ENCODE data around the gene RAPGEF3. TPM values are rescaled to one million over a fixed set of nuclear protein-coding genes. Genes with fewer than 3 reads are reported as not detected.

The RAPGEF3 gene
- total and polyA plus RNA-seq, 2 of the 13 experiments (the other 11 are each of a cell fraction or from before 2014, with no cell fraction given): 0.07 TPM

GRCh38 chr12:47709671-47710070, 49.0 kb downstream of the RAPGEF3 start (continued):
- no peak for TF ChIP-seq ZNF12 (CRISPR knock-in tag; IDR thresholded peaks at IDR 0.05)
- no peak for TF ChIP-seq RFXANK (CRISPR knock-in tag; IDR thresholded peaks at IDR 0.05)
- no peak for TF ChIP-seq SUZ12 (IDR thresholded peaks at IDR 0.05; ENCODE audit: low read depth, low read length)
- no peak for TF ChIP-seq NR2C2 (CRISPR knock-in tag; IDR thresholded peaks at IDR 0.05; ENCODE audit: borderline replicate concordance)
- no peak for TF ChIP-seq ZNF512B (CRISPR knock-in tag; IDR thresholded peaks at IDR 0.05; ENCODE audit: borderline replicate concordance)
- no peak for TF ChIP-seq ZNF580 (CRISPR knock-in tag; IDR thresholded peaks at IDR 0.05; ENCODE audit: borderline replicate concordance, low read depth)

GRCh38 chr12:47709237-47709636, 49.4 kb downstream of the RAPGEF3 start:
- H4K20me1 ChIP-seq (ENCODE audit: insufficient read depth, low read length): no peaks in the 10 kb centered on the region
- H3K4me1 ChIP-seq (ENCODE audit: insufficient read depth, low read length): peaks cover 26% of the 10 kb centered on the region
- DNase-seq (ENCODE audit: low spot score) (no peak), FAIRE-seq (no peak), ATAC-seq (no peak)
- no TSS peak for BruUV-seq (replicated peaks)
- H3K27me3 ChIP-seq (ENCODE audit: control insufficient read depth in 1 of 2, insufficient read depth in 2 of 2, low read length in 2 of 2): no peaks in the 10 kb centered on the region; a peak in 1 of 5 replicates
- H3K79me2 ChIP-seq (ENCODE audit: insufficient read depth, low read length): peaks cover 16% of the 10 kb centered on the region
- in situ Hi-C loops (cut with HindIII; ENCODE audit: extremely low pct_ligation_motif_present, low pct_unique_long_range_greater_than_20kb): no loop called here
- H3K4me3 ChIP-seq (replicated peaks in 1 of 3; ENCODE audit: insufficient read depth in 1 of 3, low read depth in 2 of 3, low read length in 3 of 3): no peak overlapping the region
- no peaks in the 10 kb centered on the region for H3K9me3 ChIP-seq (ENCODE audit: low read length)
- intact Hi-C loops (cut with micrococcal nuclease; ENCODE audit: unreplicated experiment): no loop called here
- no peaks in the 10 kb centered on the region for H3K36me3 ChIP-seq (replicated peaks in 1 of 2; ENCODE audit: control insufficient read depth in 1 of 2, insufficient read depth in 2 of 2, low read length in 2 of 2)
- H2AFZ ChIP-seq (ENCODE audit: low read length): no peak overlapping the region
- WGBS (ENCODE audit: low lambda C conversion rate): 87% methylated on average over 4 of the region's 4 CpGs
- POLR2A ChIA-PET: no interaction called here
- CTCF ChIA-PET (ENCODE audit: low intra/inter-chr PET ratio, low total read pairs): no interaction called here
- H3K4me2 ChIP-seq (ENCODE audit: low read depth, low read length): no peak overlapping the region
- no peak overlapping the region for H3K27ac ChIP-seq (ENCODE audit: extremely low read length, insufficient read depth, low read length)
- H3K9ac ChIP-seq (ENCODE audit: insufficient read depth, low read depth, low read length): no peak overlapping the region
- TF ChIP-seq MED13 (CRISPR knock-in tag; IDR thresholded peaks at IDR 0.05) (no peak), ZNF17 (CRISPR knock-in tag; IDR thresholded peaks at IDR 0.05) (no peak), ZNF740 (CRISPR knock-in tag; IDR thresholded peaks at IDR 0.05) (no peak), ONECUT2 (CRISPR knock-in tag; IDR thresholded peaks at IDR 0.05) (no peak), ZNF263 (CRISPR knock-in tag; IDR thresholded peaks at IDR 0.05) (no peak), SIX1 (CRISPR knock-in tag; IDR thresholded peaks at IDR 0.05; ENCODE audit: borderline replicate concordance) (no peak), ZNF589 (CRISPR knock-in tag; conservative IDR thresholded peaks at IDR 0.05) (no peak), TERF1 (CRISPR knock-in tag; IDR thresholded peaks at IDR 0.05) (no peak), HNRNPLL (IDR thresholded peaks at IDR 0.05; ENCODE audit: low read depth, low read length, poor library complexity, severe bottlenecking) (no peak), ZNF432 (CRISPR knock-in tag; IDR thresholded peaks at IDR 0.05; ENCODE audit: borderline replicate concordance) (no peak)
